NCI-H187 (cell line): ENCODE results near the gene FAM200A.
"Not testable (repeated sequence)": the region's sequence is repeated elsewhere in the genome, so short reads cannot be mapped to it uniquely, and the experiment has no call there.

Experiments used
- DNase-seq, 2 experiments: peaks; one replicate each; lab custom pipeline; 2025; lab: John Stamatoyannopoulos, UW

Gene FAM200A

DNA sequence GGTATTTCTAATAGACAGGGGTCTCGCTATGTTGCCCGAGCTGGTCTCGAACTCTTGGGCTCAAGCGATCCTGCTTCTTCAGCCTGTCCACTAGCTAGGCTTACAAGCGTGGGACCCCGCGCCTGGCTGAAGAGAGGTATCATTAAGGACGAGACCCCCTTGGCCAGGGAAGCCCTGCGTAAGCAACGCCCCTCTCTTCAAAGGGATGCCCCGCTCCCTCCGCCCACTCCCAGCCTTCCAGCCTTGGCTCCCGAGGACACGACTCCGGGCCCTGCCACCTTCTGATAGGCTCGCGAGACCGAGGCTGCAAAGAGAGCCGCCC is 47.7 kb downstream of the FAM200A start:
- peak in 1 of 2 experiments; percentile 93 for DNase-seq

DNA sequence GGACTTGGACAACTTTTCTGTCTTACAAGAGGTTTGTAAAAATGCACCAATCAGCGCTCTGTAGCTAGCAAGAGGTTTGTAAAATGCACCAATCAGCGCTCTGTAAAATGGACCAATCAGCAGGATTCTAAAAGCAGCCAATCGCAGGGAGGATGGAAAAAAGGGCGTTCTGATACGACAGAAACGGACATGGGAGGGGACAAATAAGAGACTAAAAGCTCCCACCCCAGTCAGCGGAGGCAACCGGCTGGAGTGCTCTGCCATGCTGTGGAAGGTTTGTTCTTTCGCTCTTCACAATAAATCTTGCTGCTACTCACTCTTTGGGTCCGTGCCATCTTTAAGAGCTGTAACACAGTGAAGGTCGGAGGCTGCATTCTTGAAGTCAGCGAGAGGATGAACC is 50.7 kb downstream of the FAM200A start:
- DNase-seq = not testable (repeated sequence)

DNA sequence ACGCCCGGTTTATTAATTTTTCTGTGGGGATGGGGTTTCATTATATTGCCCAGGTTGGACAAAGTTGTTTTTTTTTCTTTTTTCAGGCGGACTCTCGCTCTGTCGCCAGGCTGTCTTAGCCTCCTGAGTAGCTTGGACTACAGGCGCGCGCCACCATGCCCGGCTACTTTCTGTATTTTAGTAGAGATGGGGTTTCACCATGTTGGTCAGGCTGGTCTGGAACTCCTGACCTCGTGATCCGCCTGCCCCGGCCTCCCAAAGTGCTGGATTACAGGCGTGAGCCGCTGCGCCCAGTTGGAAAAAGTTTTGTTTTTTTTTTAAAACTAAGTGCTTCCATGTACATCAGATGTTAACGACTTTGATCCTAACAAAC is 51.3 kb downstream of the FAM200A start:
- no peak for DNase-seq

DNA sequence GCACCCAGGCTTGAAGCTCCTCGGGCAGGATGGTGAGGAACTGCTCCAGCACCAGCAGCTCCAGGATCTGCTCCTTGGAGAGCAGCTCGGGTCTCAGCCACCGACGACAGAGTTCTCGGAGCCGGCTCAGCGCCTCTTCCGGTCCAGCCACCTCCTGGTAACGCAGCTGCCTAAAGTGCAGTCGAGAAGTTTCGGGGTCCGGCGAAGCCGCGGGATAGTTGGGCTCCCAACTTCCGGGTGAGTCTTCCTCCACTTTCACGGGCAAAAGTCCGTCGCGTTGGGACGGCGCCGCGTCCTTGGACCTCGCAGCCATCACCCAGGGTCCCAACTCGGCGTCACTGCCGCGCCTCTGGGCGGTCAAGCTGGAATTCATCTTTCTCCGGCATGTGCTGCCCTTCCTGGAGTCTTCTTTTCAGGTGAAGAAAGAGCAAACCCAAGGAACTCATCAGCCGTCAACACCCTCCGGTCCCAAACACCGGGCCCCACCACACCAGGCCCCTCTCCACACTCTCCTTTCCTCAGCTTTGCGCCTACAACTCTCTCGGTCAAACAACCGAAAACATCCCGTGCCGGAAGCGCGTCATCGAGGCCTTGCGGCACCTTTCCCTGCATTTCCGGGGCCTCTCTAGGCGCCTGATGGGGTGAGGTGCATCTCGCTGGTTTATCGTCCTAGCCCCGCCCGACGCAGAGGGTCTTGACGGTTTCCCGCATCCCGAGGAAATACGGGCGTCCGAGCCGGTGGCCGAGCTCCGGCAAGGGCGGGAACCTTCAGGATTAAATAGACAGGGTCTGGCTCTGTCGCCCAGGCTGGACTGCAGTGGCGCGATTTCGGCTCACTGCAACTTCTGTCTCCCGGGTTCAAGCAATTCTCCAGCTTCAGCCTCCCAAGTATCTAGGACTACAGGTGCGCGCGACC is 51.9 kb downstream of the FAM200A start, which contains the start of gene ZNF394:
Gene ZNF394 (minus strand): TSS at position 561 of the 916 bp plus-strand sequence. CDS start 188 bp downstream, at position 373.
- DNase-seq = peak; percentile 86 to 89

DNA sequence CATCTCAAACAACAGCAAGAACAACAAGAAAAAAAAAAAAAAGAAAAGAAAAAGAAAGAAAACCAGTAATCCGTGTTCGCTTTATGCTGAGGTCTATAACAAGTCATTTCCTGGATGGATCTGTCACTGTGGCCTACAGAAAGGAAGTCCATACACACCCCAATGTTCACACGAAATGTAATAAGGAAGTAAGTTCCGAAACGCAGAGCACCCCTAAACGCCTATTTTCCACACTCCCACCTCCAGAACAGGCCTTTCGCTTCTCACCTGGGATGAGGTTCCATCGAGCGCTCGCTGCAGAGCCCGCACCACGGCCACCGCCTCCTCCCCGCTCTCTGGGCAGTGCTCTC is 52.6 kb downstream of the FAM200A start:
- DNase-seq = no peak

DNA sequence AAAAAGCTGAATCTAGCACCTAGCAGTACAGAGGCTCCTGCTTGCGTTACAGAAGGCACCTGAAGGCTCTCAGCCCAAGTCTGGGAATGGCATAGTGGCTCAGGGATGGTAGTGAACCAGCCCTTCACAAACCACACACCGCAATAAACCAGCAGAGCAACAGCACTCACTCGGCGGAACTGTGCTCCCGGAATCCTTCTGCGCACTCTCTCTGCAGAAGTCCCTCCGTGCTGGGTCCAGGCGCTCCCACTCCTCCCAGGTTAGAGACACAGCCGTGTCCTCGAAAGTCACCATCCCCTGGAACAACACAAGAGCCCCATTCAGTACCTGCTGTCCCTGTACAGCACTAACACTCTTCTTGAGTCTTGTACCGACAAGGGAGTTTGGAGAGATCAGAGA is 53.4 kb downstream of the FAM200A start:
- no peak for DNase-seq

DNA sequence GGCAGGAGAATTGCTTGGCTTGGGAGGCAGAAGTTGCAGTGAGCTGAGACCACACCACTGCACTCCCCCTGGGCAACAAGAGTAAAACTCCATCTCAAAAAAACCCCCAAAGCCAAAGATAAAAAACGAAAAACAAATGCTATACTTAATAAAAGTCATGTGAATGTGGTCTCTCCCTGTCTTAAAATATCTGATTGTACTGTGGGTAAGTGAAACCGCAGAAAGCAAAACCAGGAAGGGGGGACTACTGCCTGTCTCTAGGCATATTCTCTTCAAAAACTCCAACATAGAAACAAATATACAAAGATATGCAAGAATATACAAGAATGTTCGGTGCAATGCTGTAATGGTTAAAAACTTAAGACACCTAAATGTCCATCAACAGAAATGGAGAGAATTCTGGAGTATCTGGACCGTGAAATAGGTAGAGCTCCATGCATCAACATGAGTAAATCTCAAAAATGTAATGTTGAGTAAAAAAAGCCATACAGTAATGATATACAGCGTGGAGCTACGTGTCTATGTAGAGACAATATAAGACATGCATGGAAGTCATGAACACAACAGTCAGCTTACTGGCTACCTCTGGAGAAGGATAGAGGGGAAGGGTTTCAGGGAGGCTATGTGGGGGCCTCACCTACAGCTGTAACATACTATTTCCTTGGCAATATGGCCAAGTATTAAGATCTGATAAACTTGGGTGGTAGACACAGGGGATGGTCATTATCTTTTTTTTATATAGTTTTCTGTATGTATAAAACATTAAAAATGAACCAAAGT is 54.0 kb downstream of the FAM200A start:
- no peak for DNase-seq
